Left cardiac atrium (tissue), 4 donors: ENCODE measurements around the gene APLNR. TPM values are rescaled to one million over a fixed set of nuclear protein-coding genes. Genes with fewer than 3 reads are reported as not detected.

ENCODE experiments used
- ATAC-seq, 2 donors: fragments of 200-7000 bp; cut with Tn5 transposase; one replicate each; pipeline ENCODE4 v1.9.1; 2020; ENCODE audit warnings: mild to moderate bottlenecking in 2 of 2, moderate library complexity in 2 of 2
- DNase-seq: peaks from one replicate; pipeline ENCODE4 v3.0.0-alpha.2; 2020
- intact Hi-C, 2 donors: fragments of 100-400 bp; cut with DNase I; formaldehyde crosslinking; loops; one replicate each; pipeline versions ENCODE4 v1.14.1 to v1.15.1; 2022 to 2023
- total RNA-seq, 2 donors: library from RNA; stranded (reverse); fragmentation: NEBNext Ultra II Directional; extraction: Animal tissue kit (Norgen Biotek cat#: 25700); gene quantifications; one replicate each; pipeline ENCODE4 v1.2.1, GENCODE V29; 2021
- donor health status: DM: no; HTN: yes; CAD: no.
- donor health status: DM: no; HTN: yes; CAD: no; lungs with severe emphysema.
- donor health status: DM: yes; HTN: yes; CAD: no.
- donor health status: Dilated cardiomyopathy.

APLNR gene
- total RNA-seq, 2 donors from 2014 or later = 20.2 to 21.6 TPM

- DNase-seq (no peak), ATAC-seq (no peak)
- intact Hi-C loops = loop anchor here in 1 of 2 donors (10.0 kb wide), 1 partner anchor 52 kb away; no protein-coding TSS in a partner anchor
These were observed 44.7 kb downstream of the APLNR start for GRCh38 chr11:57192316-57192715.

GRCh38 chr11:57191311-57192219, 45.5 kb downstream of the APLNR start:
- ATAC-seq (no peak), DNase-seq (no peak)
- intact Hi-C loops = loop anchor here in 1 of 2 donors (10.0 kb wide), 1 partner anchor 53 kb away; no protein-coding TSS in a partner anchor

GRCh38 chr11:57190548-57190947, 46.5 kb downstream of the APLNR start:
- DNase-seq (no peak), ATAC-seq (no peak)
- intact Hi-C loops = loop anchor here in 1 of 2 donors (10.0 kb wide), 1 partner anchor 54 kb away; no protein-coding TSS in a partner anchor

Other genes starting within 250 kb of the APLNR start
- not detected for gene OR5AK2, start 248.3 kb downstream of the APLNR start, total RNA-seq
- under 1 TPM in 1 of 2 donors, not detected in 1; 0.12 TPM for gene LRRC55, start 55.3 kb downstream of the APLNR start, total RNA-seq
- gene TNKS1BP1, start 87.7 kb upstream of the APLNR start, total RNA-seq = 10 to 100 TPM; 73.6 to 82.6 TPM
- gene SSRP1, start 98.6 kb upstream of the APLNR start, total RNA-seq = 10 to 100 TPM; 34.7 to 45.5 TPM
- 1 to 10 TPM in 1 of 2 donors, under 1 TPM in 1; 0.84 to 1.7 TPM for gene P2RX3, start 101.1 kb upstream of the APLNR start, total RNA-seq
- gene PRG3, start 143.9 kb upstream of the APLNR start, total RNA-seq = not detected
- gene PRG2, start 153.4 kb upstream of the APLNR start, total RNA-seq = not detected
- 10 to 100 TPM; 39.3 to 46.7 TPM for gene SLC43A3, start 189.9 kb upstream of the APLNR start, total RNA-seq
- gene RTN4RL2, start 223.3 kb upstream of the APLNR start, total RNA-seq = 1 to 10 TPM; 1.9 to 2.4 TPM